HCT116 (cell line): ENCODE measurements around the gene VMO1.

ENCODE experiments used
- EGR1 ChIP-seq: IDR thresholded peaks from 2 replicates; pipeline ENCODE4 v1.6.1; 2012; ENCODE audit warnings: low read depth
- EZH2 ChIP-seq: fragments of 200-600 bp; sonication (generic); IDR thresholded peaks from 2 replicates; pipeline ENCODE4 v1.6.1; 2017; ENCODE audit warnings: antibody characterized with exemption, mixed run types
- EZH2phosphoT487 ChIP-seq: fragments of 200-600 bp; IDR thresholded peaks from 2 replicates; pipeline ENCODE4 v1.6.1; 2018; ENCODE audit warnings: antibody characterized with exemption, borderline replicate concordance
- POLR2A ChIP-seq: IDR thresholded peaks from 2 replicates; pipeline ENCODE4 v1.7.0; 2011; ENCODE audit warnings: borderline replicate concordance; ENCODE audit not compliant: insufficient read depth, insufficient read length; ENCODE audit errors: extremely low read depth
- ZNF274 ChIP-seq: fragments of 200-500 bp; sonication (Bioruptor generic); IDR thresholded peaks from 2 replicates; pipeline ENCODE4 v1.6.1; 2014; ENCODE audit warnings: mild to moderate bottlenecking, low read depth, low read length, inconsistent platforms
- TF ChIP-seq, protein P1 (sequence below), 3 experiments: fragments of 200-600 bp in 1 of 3; sonication (generic) in 1 of 3; IDR thresholded peaks in 2 of 3; conservative IDR thresholded peaks in 1 of 3; 2 replicates each; pipeline ENCODE4 v1.5.1; 2012 to 2017; ENCODE audit warnings: low read depth in 2 of 3, low read length in 2 of 3, antibody characterized with exemption in 1 of 3, borderline replicate concordance in 1 of 3, control low read depth in 1 of 3, mild to moderate bottlenecking in 1 of 3, mixed read lengths in 1 of 3, mixed run types in 1 of 3, moderate library complexity in 1 of 3; ENCODE audit not compliant: insufficient read depth in 1 of 3
- TF ChIP-seq, protein P2 (sequence below): IDR thresholded peaks from 2 replicates; pipeline ENCODE4 v1.6.1; 2012
- TF ChIP-seq, protein P3 (sequence below): IDR thresholded peaks from 2 replicates; pipeline ENCODE4 v1.6.1; 2012; ENCODE audit warnings: low read depth

- TF ChIP-seq, protein P1, sequence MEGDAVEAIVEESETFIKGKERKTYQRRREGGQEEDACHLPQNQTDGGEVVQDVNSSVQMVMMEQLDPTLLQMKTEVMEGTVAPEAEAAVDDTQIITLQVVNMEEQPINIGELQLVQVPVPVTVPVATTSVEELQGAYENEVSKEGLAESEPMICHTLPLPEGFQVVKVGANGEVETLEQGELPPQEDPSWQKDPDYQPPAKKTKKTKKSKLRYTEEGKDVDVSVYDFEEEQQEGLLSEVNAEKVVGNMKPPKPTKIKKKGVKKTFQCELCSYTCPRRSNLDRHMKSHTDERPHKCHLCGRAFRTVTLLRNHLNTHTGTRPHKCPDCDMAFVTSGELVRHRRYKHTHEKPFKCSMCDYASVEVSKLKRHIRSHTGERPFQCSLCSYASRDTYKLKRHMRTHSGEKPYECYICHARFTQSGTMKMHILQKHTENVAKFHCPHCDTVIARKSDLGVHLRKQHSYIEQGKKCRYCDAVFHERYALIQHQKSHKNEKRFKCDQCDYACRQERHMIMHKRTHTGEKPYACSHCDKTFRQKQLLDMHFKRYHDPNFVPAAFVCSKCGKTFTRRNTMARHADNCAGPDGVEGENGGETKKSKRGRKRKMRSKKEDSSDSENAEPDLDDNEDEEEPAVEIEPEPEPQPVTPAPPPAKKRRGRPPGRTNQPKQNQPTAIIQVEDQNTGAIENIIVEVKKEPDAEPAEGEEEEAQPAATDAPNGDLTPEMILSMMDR (IDR thresholded peaks at IDR 0.05 in 2 of 3, conservative IDR thresholded peaks at IDR 0.05 in 1 of 3; ENCODE audit: borderline replicate concordance in 1 of 3, insufficient read depth in 1 of 3, low read depth in 2 of 3, low read length in 2 of 3): no peak
- TF ChIP-seq, protein P2, sequence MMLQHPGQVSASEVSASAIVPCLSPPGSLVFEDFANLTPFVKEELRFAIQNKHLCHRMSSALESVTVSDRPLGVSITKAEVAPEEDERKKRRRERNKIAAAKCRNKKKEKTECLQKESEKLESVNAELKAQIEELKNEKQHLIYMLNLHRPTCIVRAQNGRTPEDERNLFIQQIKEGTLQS: no peak
- no peak for TF ChIP-seq EZH2
- TF ChIP-seq EGR1: no peak
- no peak for TF ChIP-seq EZH2phosphoT487
- TF ChIP-seq, protein P3, sequence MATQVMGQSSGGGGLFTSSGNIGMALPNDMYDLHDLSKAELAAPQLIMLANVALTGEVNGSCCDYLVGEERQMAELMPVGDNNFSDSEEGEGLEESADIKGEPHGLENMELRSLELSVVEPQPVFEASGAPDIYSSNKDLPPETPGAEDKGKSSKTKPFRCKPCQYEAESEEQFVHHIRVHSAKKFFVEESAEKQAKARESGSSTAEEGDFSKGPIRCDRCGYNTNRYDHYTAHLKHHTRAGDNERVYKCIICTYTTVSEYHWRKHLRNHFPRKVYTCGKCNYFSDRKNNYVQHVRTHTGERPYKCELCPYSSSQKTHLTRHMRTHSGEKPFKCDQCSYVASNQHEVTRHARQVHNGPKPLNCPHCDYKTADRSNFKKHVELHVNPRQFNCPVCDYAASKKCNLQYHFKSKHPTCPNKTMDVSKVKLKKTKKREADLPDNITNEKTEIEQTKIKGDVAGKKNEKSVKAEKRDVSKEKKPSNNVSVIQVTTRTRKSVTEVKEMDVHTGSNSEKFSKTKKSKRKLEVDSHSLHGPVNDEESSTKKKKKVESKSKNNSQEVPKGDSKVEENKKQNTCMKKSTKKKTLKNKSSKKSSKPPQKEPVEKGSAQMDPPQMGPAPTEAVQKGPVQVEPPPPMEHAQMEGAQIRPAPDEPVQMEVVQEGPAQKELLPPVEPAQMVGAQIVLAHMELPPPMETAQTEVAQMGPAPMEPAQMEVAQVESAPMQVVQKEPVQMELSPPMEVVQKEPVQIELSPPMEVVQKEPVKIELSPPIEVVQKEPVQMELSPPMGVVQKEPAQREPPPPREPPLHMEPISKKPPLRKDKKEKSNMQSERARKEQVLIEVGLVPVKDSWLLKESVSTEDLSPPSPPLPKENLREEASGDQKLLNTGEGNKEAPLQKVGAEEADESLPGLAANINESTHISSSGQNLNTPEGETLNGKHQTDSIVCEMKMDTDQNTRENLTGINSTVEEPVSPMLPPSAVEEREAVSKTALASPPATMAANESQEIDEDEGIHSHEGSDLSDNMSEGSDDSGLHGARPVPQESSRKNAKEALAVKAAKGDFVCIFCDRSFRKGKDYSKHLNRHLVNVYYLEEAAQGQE: no peak
- TF ChIP-seq ZNF274: no peak
- TF ChIP-seq POLR2A: no peak
These were observed 35.6 kb downstream of the VMO1 start for GRCh38 chr17:4750606-4751005.
